ENCODE measurements around the gene SAMD11. TPM values are rescaled to one million over a fixed set of nuclear protein-coding genes. Genes with fewer than 3 reads are reported as not detected.
"Not testable (repeated sequence)": the region's sequence is repeated elsewhere in the genome, so short reads cannot be mapped to it uniquely, and the experiment has no call there.

The SAMD11 gene, protein sequence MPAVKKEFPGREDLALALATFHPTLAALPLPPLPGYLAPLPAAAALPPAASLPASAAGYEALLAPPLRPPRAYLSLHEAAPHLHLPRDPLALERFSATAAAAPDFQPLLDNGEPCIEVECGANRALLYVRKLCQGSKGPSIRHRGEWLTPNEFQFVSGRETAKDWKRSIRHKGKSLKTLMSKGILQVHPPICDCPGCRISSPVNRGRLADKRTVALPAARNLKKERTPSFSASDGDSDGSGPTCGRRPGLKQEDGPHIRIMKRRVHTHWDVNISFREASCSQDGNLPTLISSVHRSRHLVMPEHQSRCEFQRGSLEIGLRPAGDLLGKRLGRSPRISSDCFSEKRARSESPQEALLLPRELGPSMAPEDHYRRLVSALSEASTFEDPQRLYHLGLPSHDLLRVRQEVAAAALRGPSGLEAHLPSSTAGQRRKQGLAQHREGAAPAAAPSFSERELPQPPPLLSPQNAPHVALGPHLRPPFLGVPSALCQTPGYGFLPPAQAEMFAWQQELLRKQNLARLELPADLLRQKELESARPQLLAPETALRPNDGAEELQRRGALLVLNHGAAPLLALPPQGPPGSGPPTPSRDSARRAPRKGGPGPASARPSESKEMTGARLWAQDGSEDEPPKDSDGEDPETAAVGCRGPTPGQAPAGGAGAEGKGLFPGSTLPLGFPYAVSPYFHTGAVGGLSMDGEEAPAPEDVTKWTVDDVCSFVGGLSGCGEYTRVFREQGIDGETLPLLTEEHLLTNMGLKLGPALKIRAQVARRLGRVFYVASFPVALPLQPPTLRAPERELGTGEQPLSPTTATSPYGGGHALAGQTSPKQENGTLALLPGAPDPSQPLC
- total RNA-seq (2022) (0.27 and 0.54 TPM in 2 replicates), Bru-seq, nascent RNA (percentile 8 among the genes with signal in this experiment), BruChase-seq, experiment 1, labeled RNA remaining after a 6-hour chase (percentile 5 among the genes with signal in this experiment), BruChase-seq, experiment 2, labeled RNA remaining after a 2-hour chase (percentile 8 among the genes with signal in this experiment)
- long read RNA-seq, partial matches to known transcripts, result 0 of 1 reads
- long read RNA-seq, other reads (novel, unspliced or antisense), result 1 of 1 reads

DNA sequence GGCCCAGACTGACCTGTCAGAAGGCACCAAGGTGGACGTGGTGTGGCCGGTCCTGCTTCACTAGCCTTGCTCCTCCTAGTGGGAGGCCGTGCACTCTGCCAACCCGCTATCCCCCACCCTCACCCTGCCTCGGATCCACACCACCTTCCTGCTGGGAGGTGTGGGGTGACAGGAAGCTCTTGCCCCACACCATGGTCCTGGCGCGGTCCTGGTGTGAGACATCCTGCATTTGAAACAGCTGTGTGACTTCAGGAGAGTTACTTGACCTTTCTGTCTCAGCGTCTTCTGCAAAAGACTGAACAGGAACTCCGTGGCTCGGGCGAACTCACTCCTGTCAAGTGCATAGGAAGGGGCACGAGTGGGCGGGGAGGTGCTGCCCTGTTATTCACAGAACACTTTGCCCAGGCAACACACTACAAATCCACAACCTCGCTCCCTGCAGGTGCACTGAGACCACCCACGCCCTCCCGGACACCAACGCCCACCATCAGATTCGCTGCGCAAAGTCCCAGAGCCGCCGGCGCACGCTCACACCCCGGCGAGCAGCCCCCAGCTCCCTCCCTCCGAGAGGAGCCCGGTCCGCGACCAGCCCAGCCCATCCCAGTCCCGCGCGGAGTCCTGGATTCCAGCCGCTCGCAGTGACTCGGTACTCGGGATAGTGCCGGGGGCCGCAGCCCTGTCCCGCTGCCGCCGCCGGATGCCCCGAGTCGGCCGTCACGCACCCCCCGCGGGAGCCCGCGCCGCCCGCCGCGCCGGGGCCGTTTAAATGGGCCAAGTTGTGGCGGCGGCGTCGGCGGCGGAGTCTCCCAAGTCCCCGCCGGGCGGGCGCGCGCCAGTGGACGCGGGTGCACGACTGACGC, at the start of gene SAMD11:
Gene SAMD11, plus strand, starts transcription at position 793 of the 860 bp plus-strand sequence. CDS start 509 bp downstream, outside the sequence.
- DNase-seq, result peak; percentile 90
- H3K4me3 Mint-ChIP-seq (ENCODE audit: low read depth, unreplicated experiment), result peak within 1 kb of the TSS; percentile 32
- no peaks in the 10 kb centered on the region for H3K36me3 Mint-ChIP-seq (ENCODE audit: insufficient read depth, unreplicated experiment)
- TF ChIP-seq, protein P1, sequence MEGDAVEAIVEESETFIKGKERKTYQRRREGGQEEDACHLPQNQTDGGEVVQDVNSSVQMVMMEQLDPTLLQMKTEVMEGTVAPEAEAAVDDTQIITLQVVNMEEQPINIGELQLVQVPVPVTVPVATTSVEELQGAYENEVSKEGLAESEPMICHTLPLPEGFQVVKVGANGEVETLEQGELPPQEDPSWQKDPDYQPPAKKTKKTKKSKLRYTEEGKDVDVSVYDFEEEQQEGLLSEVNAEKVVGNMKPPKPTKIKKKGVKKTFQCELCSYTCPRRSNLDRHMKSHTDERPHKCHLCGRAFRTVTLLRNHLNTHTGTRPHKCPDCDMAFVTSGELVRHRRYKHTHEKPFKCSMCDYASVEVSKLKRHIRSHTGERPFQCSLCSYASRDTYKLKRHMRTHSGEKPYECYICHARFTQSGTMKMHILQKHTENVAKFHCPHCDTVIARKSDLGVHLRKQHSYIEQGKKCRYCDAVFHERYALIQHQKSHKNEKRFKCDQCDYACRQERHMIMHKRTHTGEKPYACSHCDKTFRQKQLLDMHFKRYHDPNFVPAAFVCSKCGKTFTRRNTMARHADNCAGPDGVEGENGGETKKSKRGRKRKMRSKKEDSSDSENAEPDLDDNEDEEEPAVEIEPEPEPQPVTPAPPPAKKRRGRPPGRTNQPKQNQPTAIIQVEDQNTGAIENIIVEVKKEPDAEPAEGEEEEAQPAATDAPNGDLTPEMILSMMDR (IDR thresholded peaks at IDR 0.05; ENCODE audit: unreplicated experiment), result no peak
- H3K27me3 Mint-ChIP-seq (ENCODE audit: unreplicated experiment), result peaks cover 65% of the 10 kb centered on the region
- H3K9me3 Mint-ChIP-seq (ENCODE audit: low read depth, unreplicated experiment), result no peaks in the 10 kb centered on the region
- H3K4me1 Mint-ChIP-seq (ENCODE audit: low read depth, unreplicated experiment), result peaks cover 16% of the 10 kb centered on the region
- BruUV-seq (replicated peaks), result no TSS peak
- CTCF ChIA-PET, result no interaction called here
- intact Hi-C loops (cut with micrococcal nuclease; ENCODE audit: unreplicated experiment), result no loop called here
- H3K27ac Mint-ChIP-seq (ENCODE audit: unreplicated experiment), result no peak within 1 kb of the TSS

DNA sequence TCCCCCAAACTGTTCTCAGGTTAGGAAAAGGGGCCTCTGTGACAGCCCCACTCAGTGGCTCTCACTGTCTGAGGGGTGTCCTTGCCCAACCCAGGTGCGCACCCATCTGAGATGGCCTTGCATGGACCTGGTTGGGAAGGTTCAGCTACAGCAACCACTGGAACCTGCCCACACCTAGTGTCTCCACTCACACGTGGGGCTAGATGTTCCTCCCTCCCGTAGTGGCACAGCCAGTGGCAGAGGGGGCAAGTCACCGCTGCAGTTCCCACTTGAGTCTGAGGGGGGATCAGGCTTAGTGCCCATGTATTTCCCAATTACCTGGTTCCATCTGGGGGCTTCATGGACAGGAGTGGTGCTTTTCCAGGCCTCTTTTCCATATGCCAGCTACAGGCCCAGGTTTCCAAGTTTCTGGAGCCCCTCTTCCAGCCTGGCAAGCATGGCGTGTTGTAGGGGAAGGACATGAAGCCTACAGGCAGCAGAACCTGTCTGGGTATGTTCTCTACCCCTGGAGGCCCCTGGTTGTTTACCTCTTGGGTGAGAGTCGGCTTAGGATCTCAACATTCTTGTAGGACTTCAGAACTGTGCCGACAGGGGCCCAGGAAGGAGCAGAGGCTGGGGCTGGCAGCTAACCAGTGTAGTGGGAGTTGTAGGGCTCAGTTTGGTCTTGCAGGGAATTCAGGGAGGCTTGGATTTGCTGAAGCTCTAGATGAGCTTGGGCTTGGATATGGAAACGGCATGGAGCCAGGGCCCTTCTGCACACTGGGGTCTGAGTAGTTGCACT, 47.1 kb upstream of the SAMD11 start:
- H3K27ac Mint-ChIP-seq (ENCODE audit: unreplicated experiment); intact Hi-C loops (cut with micrococcal nuclease; ENCODE audit: unreplicated experiment): not testable (repeated sequence)

DNA sequence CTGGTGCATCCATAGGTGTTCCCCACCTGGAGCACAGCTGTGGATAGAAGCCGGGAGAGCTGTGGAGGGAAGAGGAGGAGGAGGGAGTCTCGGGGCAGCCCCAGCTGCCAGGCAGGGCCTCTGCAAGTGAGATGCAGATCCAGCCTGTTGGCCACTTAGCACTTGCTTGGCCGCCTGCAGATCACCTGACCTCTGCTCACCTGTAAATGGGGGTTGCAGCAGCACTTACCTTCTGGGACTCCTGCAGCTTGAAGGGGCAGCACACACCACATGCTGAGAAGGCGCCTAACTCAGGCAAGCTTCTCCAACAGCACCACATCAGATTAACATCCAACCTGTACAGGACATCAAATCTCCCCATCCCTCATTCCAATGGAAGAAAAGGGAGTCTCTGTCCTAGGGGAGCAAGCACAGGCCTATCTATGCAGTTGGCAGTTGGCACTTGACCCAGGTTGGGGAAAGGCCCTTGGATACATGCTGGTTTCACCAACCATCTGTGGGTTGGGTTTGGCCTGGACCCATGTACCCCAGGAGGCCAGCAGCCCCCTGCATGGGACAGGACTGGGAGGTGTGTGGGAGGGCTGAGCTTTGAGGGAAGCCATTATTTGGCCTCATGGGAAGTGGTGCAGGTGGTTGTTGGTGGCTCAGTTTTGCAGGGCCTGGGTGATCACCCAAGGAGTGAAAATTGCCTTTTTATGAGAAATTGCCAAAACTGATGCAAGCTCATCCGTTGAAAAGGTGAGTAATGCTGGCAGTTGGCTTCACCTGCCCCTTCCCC, 46.3 kb upstream of the SAMD11 start:
- H3K9me3 Mint-ChIP-seq (ENCODE audit: low read depth, unreplicated experiment); H3K27ac Mint-ChIP-seq (ENCODE audit: unreplicated experiment); CTCF ChIA-PET; DNase-seq; intact Hi-C loops (cut with micrococcal nuclease; ENCODE audit: unreplicated experiment); H3K4me1 Mint-ChIP-seq (ENCODE audit: low read depth, unreplicated experiment); BruUV-seq (replicated peaks); H3K4me3 Mint-ChIP-seq (ENCODE audit: low read depth, unreplicated experiment): not testable (repeated sequence)
- H3K36me3 Mint-ChIP-seq (ENCODE audit: insufficient read depth, unreplicated experiment), result peaks cover 11% of the 10 kb centered on the region
- H3K27me3 Mint-ChIP-seq (ENCODE audit: unreplicated experiment), result peaks cover 21% of the 10 kb centered on the region

More for the DNA sequence above, 47.1 kb upstream of the SAMD11 start:
- H3K9me3 Mint-ChIP-seq (ENCODE audit: low read depth, unreplicated experiment); H3K4me3 Mint-ChIP-seq (ENCODE audit: low read depth, unreplicated experiment); BruUV-seq (replicated peaks); DNase-seq; CTCF ChIA-PET; H3K4me1 Mint-ChIP-seq (ENCODE audit: low read depth, unreplicated experiment): not testable (repeated sequence)
- H3K27me3 Mint-ChIP-seq (ENCODE audit: unreplicated experiment), result peaks cover 17% of the 10 kb centered on the region
- peaks cover 11% of the 10 kb centered on the region for H3K36me3 Mint-ChIP-seq (ENCODE audit: insufficient read depth, unreplicated experiment)

DNA sequence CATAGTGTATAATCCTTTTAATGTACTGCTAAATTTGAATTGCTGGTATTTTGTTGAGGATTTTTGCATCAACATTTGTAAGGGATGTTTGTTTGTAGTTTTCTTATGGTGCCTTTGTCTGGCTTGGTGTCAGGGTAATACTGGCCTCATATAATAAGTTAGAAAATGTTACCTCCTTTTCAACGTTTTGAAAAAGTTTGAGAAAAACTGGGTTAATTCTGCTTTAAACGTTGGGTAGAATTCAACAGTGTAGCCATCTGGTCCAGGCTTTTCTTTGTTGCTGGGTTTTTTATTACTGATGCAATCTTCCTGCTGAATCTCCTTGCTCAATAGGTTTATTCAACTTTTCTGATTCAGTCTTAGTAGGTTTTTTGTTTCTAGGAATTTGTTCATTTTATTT, 43.2 kb upstream of the SAMD11 start:
- CTCF ChIA-PET; H3K4me3 Mint-ChIP-seq (ENCODE audit: low read depth, unreplicated experiment); H3K4me1 Mint-ChIP-seq (ENCODE audit: low read depth, unreplicated experiment); H3K27ac Mint-ChIP-seq (ENCODE audit: unreplicated experiment); H3K36me3 Mint-ChIP-seq (ENCODE audit: insufficient read depth, unreplicated experiment); DNase-seq; H3K9me3 Mint-ChIP-seq (ENCODE audit: low read depth, unreplicated experiment); intact Hi-C loops (cut with micrococcal nuclease; ENCODE audit: unreplicated experiment); BruUV-seq (replicated peaks): not testable (repeated sequence)
- peaks cover 35% of the 10 kb centered on the region for H3K27me3 Mint-ChIP-seq (ENCODE audit: unreplicated experiment)

DNA sequence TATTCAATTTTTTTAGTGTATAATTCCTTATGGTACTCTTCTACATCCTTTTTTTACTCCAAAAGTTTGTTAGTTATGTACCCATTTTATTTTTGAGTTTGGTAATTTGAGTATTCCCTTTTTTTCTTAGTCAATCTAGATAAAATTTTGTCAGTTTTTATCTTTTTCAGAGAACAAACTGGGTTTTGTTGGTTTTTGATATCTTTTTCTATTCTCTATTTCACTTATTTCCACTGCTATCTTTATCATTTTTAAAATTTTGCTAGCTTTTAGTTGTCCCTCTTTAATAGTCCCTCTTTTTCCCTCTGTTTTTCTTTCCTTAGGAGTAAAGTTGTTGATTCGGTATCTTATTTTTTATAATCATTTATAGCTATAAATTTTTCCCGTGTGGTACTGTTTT, 42.8 kb upstream of the SAMD11 start:
- H3K36me3 Mint-ChIP-seq (ENCODE audit: insufficient read depth, unreplicated experiment); CTCF ChIA-PET; DNase-seq; H3K4me3 Mint-ChIP-seq (ENCODE audit: low read depth, unreplicated experiment); H3K27ac Mint-ChIP-seq (ENCODE audit: unreplicated experiment); intact Hi-C loops (cut with micrococcal nuclease; ENCODE audit: unreplicated experiment); BruUV-seq (replicated peaks); H3K9me3 Mint-ChIP-seq (ENCODE audit: low read depth, unreplicated experiment); H3K4me1 Mint-ChIP-seq (ENCODE audit: low read depth, unreplicated experiment): not testable (repeated sequence)
- peaks cover 39% of the 10 kb centered on the region for H3K27me3 Mint-ChIP-seq (ENCODE audit: unreplicated experiment)
